IMR-90 (cell line): Measurements from ENCODE around the gene FBXW4.

ENCODE experiments used
- CEBPB ChIP-seq: IDR thresholded peaks from 2 replicates; pipeline ENCODE4 v1.6.1; 2012; ENCODE audit warnings: low read depth, low read length, improper control_type of control experiment
- CTCF ChIP-seq: conservative IDR thresholded peaks from 2 replicates; pipeline ENCODE4 v1.5.1; 2012; ENCODE audit warnings: mild to moderate bottlenecking, low read depth, low read length, improper control_type of control experiment
- MXI1 ChIP-seq: IDR thresholded peaks from 2 replicates; pipeline ENCODE4 v1.6.1; 2012; ENCODE audit warnings: low read depth, mild to moderate bottlenecking, low read length, moderate library complexity, borderline replicate concordance
- POLR2A ChIP-seq: IDR thresholded peaks from 2 replicates; pipeline ENCODE4 v1.6.1; 2012; ENCODE audit warnings: mild to moderate bottlenecking, low read depth, low read length
- USF2 ChIP-seq: fragments of 150-350 bp; IDR thresholded peaks from 2 replicates; pipeline ENCODE4 v1.6.1; 2017; ENCODE audit warnings: mild to moderate bottlenecking, antibody characterized with exemption, low read length, low read depth

GRCh38 chr10:101670635-101671034 is 24.3 kb downstream of the FBXW4 start:
- TF ChIP-seq CTCF (no peak), USF2 (no peak), POLR2A (no peak), MXI1 (no peak), CEBPB (no peak)
